Measurements from ENCODE around the gene TLX2.
A peak's percentile ranks its signal among the peaks of the same experiment; 100 is the strongest.

Gene TLX2

DNA sequence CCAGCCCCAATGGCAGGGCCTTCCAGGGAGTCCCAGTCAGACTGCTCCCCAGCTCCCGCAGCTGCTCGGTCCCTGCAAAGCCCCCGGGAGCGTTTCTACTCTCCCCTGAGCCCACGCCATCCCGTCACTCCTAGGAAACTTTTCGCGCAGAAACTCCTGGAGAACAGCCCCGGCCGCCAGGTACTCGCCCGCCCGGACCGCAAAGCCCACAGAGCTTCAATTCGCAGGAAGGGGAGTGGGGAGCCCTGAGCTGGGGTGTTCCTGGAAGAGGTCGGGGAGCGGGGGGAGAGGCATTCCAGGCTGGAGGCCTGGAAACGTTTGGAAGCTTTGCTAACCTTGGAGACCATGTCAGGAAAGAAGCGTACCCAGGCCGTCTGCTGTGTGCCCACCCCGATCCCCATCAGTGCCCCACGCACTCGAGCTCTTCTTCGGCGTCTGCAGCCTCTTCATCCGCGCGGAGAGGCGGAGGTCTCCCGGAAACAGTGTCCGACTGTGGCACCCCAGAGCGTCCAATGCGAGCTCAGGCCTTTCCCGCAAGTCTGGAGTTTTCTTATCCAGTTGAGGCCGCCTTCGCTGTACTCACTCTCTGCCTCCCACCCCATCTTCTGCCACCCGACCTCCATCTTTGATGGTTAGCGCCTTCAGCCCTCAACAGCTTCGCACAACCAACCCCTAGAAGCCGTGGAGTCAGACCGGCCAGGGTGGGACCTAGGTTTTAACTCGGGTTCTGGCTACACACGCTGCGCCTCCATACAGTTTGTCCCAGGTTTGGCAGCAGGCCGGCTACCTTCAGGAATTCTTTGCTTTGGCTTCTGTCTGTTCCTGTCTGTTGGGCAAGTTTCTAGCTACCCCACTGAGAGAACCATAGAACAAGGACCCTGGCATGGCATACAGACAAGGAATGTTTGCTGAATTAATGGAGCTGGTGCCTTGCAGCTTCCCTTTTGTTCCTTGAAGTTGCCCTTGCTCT is 10.5 kb upstream of the TLX2 start:
- Histone ChIP-seq H3K27ac (peak overlapping the region; percentile 20), H3K36me3 (ENCODE audit: control insufficient read depth, insufficient read depth, low read length) (no peaks in the 10 kb centered on the region), H2AFZ (peak overlapping the region; percentile 70), H3K9ac (no peak overlapping the region), H3K4me1 (peaks cover 24% of the 10 kb centered on the region), H3K4me3 (ENCODE audit: low read depth, low read length) (peak overlapping the region; percentile 11), H3K79me2 (peaks cover 4% of the 10 kb centered on the region), H3K4me2 (ENCODE audit: low read length) (peak overlapping the region; percentile 1), H3K9me3 (ENCODE audit: control insufficient read depth, low read length) (no peaks in the 10 kb centered on the region), H3K27me3 (ENCODE audit: control insufficient read depth, insufficient read depth, low read length) (no peaks in the 10 kb centered on the region)
- no peak for TF ChIP-seq CTCF (IDR thresholded peaks at IDR 0.05)

GRCh38 chr2:74504591-74504990 is 9.7 kb upstream of the TLX2 start:
- Histone ChIP-seq H3K27ac (no peak overlapping the region), H3K9ac (no peak overlapping the region), H3K9me3 (ENCODE audit: control insufficient read depth, low read length) (no peaks in the 10 kb centered on the region), H3K4me1 (peaks cover 17% of the 10 kb centered on the region), H3K27me3 (ENCODE audit: control insufficient read depth, insufficient read depth, low read length) (no peaks in the 10 kb centered on the region), H3K4me3 (ENCODE audit: low read depth, low read length) (no peak overlapping the region), H3K36me3 (ENCODE audit: control insufficient read depth, insufficient read depth, low read length) (no peaks in the 10 kb centered on the region), H3K4me2 (ENCODE audit: low read length) (no peak overlapping the region), H2AFZ (no peak overlapping the region), H3K79me2 (peaks cover 4% of the 10 kb centered on the region)
- no peak for TF ChIP-seq CTCF (IDR thresholded peaks at IDR 0.05)

DNA sequence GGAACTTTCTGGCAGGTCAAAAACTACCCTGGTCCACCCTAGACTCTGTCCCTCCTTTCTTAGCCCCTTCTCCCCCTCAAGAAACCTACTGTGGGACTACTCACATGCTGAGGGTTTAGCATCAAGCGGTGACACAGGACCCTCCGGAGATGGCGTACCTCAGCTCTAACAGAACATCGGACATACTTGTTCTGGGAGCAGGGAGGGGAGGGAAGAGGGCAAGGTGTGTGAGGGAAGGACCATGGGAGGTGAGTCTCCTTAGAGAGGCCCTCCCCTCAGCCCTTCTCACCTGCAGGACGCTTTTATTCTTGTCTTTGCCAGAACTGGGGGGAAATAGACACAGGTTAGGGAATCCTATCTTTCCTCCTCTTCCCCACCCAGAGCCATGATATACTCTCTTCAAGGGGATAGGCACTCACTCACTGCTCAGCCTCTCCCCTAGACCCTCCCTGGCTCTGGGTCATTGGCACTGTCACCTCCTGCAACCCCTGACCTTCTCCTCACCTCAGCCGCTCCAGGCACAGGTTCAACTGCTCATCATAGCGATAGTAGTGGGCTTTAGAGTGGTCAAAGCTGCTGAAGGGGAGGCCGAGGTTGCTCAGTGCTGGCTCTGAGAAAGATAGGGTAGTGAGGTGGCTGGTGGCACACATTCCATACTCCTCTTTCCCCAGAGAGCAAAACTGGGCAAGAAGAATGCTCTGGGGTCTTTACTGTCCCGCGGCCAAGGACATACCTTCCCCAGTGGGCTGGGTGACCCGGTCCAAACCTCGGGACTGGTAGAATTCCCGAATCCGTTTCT is 8.6 kb upstream of the TLX2 start:
- Histone ChIP-seq H3K27me3 (ENCODE audit: control insufficient read depth, insufficient read depth, low read length) (no peaks in the 10 kb centered on the region), H2AFZ (no peak overlapping the region), H3K4me2 (ENCODE audit: low read length) (peak overlapping the region; percentile 11), H3K27ac (no peak overlapping the region), H3K4me3 (ENCODE audit: low read depth, low read length) (no peak overlapping the region), H3K36me3 (ENCODE audit: control insufficient read depth, insufficient read depth, low read length) (no peaks in the 10 kb centered on the region), H3K9me3 (ENCODE audit: control insufficient read depth, low read length) (no peaks in the 10 kb centered on the region), H3K9ac (no peak overlapping the region), H3K4me1 (peaks cover 17% of the 10 kb centered on the region), H3K79me2 (peaks cover 4% of the 10 kb centered on the region)
- no peak for TF ChIP-seq CTCF (IDR thresholded peaks at IDR 0.05)

DNA sequence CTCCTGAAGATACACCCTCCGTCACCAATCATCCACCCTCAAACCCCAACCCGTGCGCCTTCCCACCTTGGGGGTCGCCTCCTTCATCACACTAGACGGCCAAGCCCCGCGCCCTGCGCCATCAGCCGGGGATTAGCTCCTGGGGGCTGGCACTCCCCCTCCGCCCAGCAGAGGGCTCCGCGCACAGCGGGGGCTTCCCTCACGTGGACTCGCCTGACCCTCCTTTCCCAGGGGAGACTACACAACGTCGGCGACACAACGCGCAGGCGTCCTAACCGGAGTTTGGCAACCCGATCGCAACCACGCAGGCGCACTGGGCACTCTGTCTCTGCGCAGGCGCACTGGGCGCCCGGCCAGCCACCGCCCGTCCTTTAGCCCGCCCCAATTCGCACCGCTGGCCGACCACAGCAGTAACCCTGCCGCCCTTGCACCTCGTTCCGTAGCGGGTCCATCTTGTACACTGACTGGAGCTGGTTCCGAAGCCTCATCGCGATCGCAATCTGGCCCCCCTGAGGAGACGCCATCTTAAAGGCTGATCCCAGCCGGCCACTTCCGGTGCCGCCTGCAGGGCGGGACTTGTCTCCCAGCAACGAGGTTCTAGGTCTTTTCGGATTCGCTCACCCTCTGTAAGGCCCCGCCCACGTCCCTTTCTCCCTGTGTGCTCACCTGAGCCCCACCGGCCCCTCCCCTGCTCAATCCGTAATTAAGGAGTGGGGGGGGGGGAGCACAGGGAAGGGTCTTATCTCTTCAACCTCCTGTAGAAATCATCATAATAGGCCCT is 6.9 kb upstream of the TLX2 start, which contains the start of gene PCGF1:
Gene PCGF1, minus strand, starts transcription at position 551 of the 781 bp plus-strand sequence. Its CDS starts 27 bp downstream, at position 524.
- peaks cover 17% of the 10 kb centered on the region for H3K4me1 ChIP-seq
- peak within 1 kb of the TSS; percentile 98 for H3K27ac ChIP-seq
- peak within 1 kb of the TSS; percentile 89 for H3K4me2 ChIP-seq (ENCODE audit: low read length)
- no peaks in the 10 kb centered on the region for H3K9me3 ChIP-seq (ENCODE audit: control insufficient read depth, low read length)
- H2AFZ ChIP-seq: peak within 1 kb of the TSS; percentile 99
- no peaks in the 10 kb centered on the region for H3K36me3 ChIP-seq (ENCODE audit: control insufficient read depth, insufficient read depth, low read length)
- peak within 1 kb of the TSS; percentile 70 for H3K9ac ChIP-seq
- TF ChIP-seq CTCF (IDR thresholded peaks at IDR 0.05): peak; percentile 24
- peaks cover 4% of the 10 kb centered on the region for H3K79me2 ChIP-seq
- peak within 1 kb of the TSS; percentile 91 for H3K4me3 ChIP-seq (ENCODE audit: low read depth, low read length)
- no peaks in the 10 kb centered on the region for H3K27me3 ChIP-seq (ENCODE audit: control insufficient read depth, insufficient read depth, low read length)

All from parathyroid adenoma (tissue), 2 donors.